SU-DHL-6 (cell line): Measurements from ENCODE around the gene APPL2.

Experiments
- H2AFZ ChIP-seq: fragments of 200-600 bp; sonication (generic); 2 replicates; pipeline ENCODE4 v1.6.1; 2014; ENCODE audit warnings: low read depth, mild to moderate bottlenecking, moderate library complexity, mixed read lengths, antibody characterized with exemption, low read length; ENCODE audit not compliant: severe bottlenecking
- H3F3A ChIP-seq: fragments of 200-600 bp; shearing (Covaris generic); 2 replicates; pipeline ENCODE4 v1.6.0; 2016; ENCODE audit warnings: antibody characterized with exemption, mild to moderate bottlenecking; ENCODE audit not compliant: insufficient read depth
- H3K27ac ChIP-seq: fragments of 200-600 bp; sonication (generic); 2 replicates; pipeline ENCODE4 v1.5.1; 2016; ENCODE audit warnings: low read depth, mild to moderate bottlenecking, low read length, moderate library complexity, mixed read lengths
- H3K27me3 ChIP-seq: fragments of 200-600 bp; sonication (generic), shearing (Covaris generic); 2 replicates; pipeline ENCODE4 v1.6.0; 2014; ENCODE audit warnings: mild to moderate bottlenecking, low read length
- H3K36me3 ChIP-seq: fragments of 200-600 bp; sonication (generic); 2 replicates; pipeline ENCODE4 v1.6.1; 2014; ENCODE audit warnings: mild to moderate bottlenecking, low read length, mixed read lengths
- H3K4me2 ChIP-seq: fragments of 300-600, 200-600 bp; shearing (Covaris generic), sonication (generic); 2 replicates; pipeline ENCODE4 v1.6.0; 2014; ENCODE audit warnings: low read length, low read depth, mild to moderate bottlenecking; ENCODE audit not compliant: poor library complexity, severe bottlenecking
- H3K4me3 ChIP-seq: fragments of 200-600 bp; sonication (generic); 2 replicates; pipeline ENCODE4 v1.5.1; 2014; ENCODE audit warnings: antibody characterized with exemption, low read length, mild to moderate bottlenecking, mixed read lengths; ENCODE audit not compliant: insufficient read depth, poor library complexity, severe bottlenecking
- H3K79me2 ChIP-seq: fragments of 200-600 bp; sonication (generic); 2 replicates; pipeline ENCODE4 v1.6.1; 2014; ENCODE audit warnings: mild to moderate bottlenecking, low read length, moderate library complexity; ENCODE audit not compliant: insufficient read depth
- H3K9ac ChIP-seq: fragments of 200-600 bp; sonication (generic); 2 replicates; pipeline ENCODE4 v1.7.0; 2014; ENCODE audit warnings: mild to moderate bottlenecking, low read length
- H3K9me2 ChIP-seq: fragments of 200-600 bp; sonication (generic); replicated peaks from 2 replicates; pipeline ENCODE4 v1.6.1; 2014; ENCODE audit warnings: low read length; ENCODE audit not compliant: insufficient read depth
- H3K9me3 ChIP-seq: fragments of 200-600 bp; sonication (generic); 2 replicates; pipeline ENCODE4 v1.6.1; 2014; ENCODE audit warnings: low read length, mixed read lengths; ENCODE audit not compliant: insufficient read depth
- H4K20me1 ChIP-seq: fragments of 200-600 bp; sonication (generic); 2 replicates; pipeline ENCODE4 v1.6.1; 2014; ENCODE audit warnings: low read depth, mild to moderate bottlenecking, antibody characterized with exemption, low read length, moderate library complexity, mixed read lengths
- CTCF ChIP-seq: fragments of 200-600 bp; sonication (generic); IDR thresholded peaks from one replicate; pipeline ENCODE4 v1.5.1; 2017; ENCODE audit warnings: antibody characterized with exemption, mild to moderate bottlenecking, low read length, moderate library complexity; ENCODE audit not compliant: insufficient read depth, poor library complexity, severe bottlenecking
- EZH2phosphoT487 ChIP-seq: fragments of 200-600 bp; sonication (generic), shearing (Covaris generic); conservative IDR thresholded peaks from 2 replicates; pipeline ENCODE4 v1.6.1; 2018; ENCODE audit warnings: mild to moderate bottlenecking, antibody characterized with exemption, low read length, moderate library complexity, mixed read lengths

APPL2 gene

GRCh38 chr12:105235732-105236476 lies at the start of gene APPL2:
TSS of gene APPL2 (minus strand) at chr12:105236174. CDS start at chr12:105236012, 162 bp downstream.
- Histone ChIP-seq H3K4me3 (peak within 1 kb of the TSS; percentile 65), H3K9me3 (no peaks in the 10 kb centered on the region), H3K79me2 (no peaks in the 10 kb centered on the region; the same call in 1 of the 2 replicates), H3K27ac (peak within 1 kb of the TSS; percentile 33), H3F3A (no peaks in the 10 kb centered on the region), H3K36me3 (no peaks in the 10 kb centered on the region), H3K4me2 (peak within 1 kb of the TSS; percentile 88), H4K20me1 (no peaks in the 10 kb centered on the region), H2AFZ (peak within 1 kb of the TSS; percentile 92), H3K9ac (peak within 1 kb of the TSS; percentile 64), H3K9me2 (no peaks in the 10 kb centered on the region), H3K27me3 (no peaks in the 10 kb centered on the region)
- no peak for TF ChIP-seq EZH2phosphoT487
- no peak for TF ChIP-seq CTCF

GRCh38 chr12:105285378-105285777 lies 49.4 kb upstream of the APPL2 start:
- no peak overlapping the region for H3K27ac ChIP-seq
- no peak overlapping the region for H2AFZ ChIP-seq
- no peaks in the 10 kb centered on the region for H3K9me3 ChIP-seq
- H3K9me2 ChIP-seq = no peaks in the 10 kb centered on the region
- no peaks in the 10 kb centered on the region for H4K20me1 ChIP-seq
- H3K36me3 ChIP-seq = no peaks in the 10 kb centered on the region
- H3F3A ChIP-seq = no peaks in the 10 kb centered on the region
- no peak overlapping the region for H3K9ac ChIP-seq
- no peak overlapping the region for H3K4me3 ChIP-seq
- 0 out of 2 replicates have a peak, but pooled peaks cover 4% of the 10 kb centered on the region for H3K27me3 ChIP-seq
- H3K79me2 ChIP-seq = no peaks in the 10 kb centered on the region
- no peak overlapping the region for H3K4me2 ChIP-seq
- no peak for TF ChIP-seq EZH2phosphoT487
- no peak for TF ChIP-seq CTCF

- no peak for TF ChIP-seq CTCF
- TF ChIP-seq EZH2phosphoT487 = no peak
- no peaks in the 10 kb centered on the region for H3K36me3 ChIP-seq
- no peak overlapping the region for H3K4me3 ChIP-seq
- no peaks in the 10 kb centered on the region for H4K20me1 ChIP-seq
- H2AFZ ChIP-seq = no peak overlapping the region
- H3K27ac ChIP-seq = no peak overlapping the region
- H3K27me3 ChIP-seq = 0 out of 2 replicates have a peak, but pooled peaks cover 1% of the 10 kb centered on the region
- no peak overlapping the region for H3K4me2 ChIP-seq
- H3K9me3 ChIP-seq = no peaks in the 10 kb centered on the region
- no peaks in the 10 kb centered on the region for H3K79me2 ChIP-seq
- no peaks in the 10 kb centered on the region for H3F3A ChIP-seq
- H3K9ac ChIP-seq = no peak overlapping the region
- no peaks in the 10 kb centered on the region for H3K9me2 ChIP-seq
Observed at GRCh38 chr12:105281694-105282049, 45.7 kb upstream of the APPL2 start.
